HG03571 (cell line): ENCODE data around the gene LEF1.
"Not testable (repeated sequence)": the region's sequence is repeated elsewhere in the genome, so short reads cannot be mapped to it uniquely, and the experiment has no call there.

ENCODE experiments used
- ATAC-seq: cut with Tn5 transposase; IDR thresholded peaks from one replicate; pipeline ENCODE4 v1.9.1; 2021; ENCODE audit not compliant: unreplicated experiment

Gene LEF1

GRCh38 chr4:108070775-108071174 is 98.0 kb downstream of the LEF1 start:
- no peak for ATAC-seq

- ATAC-seq, result no peak
Measured at GRCh38 chr4:108068442-108068841, 100.3 kb downstream of the LEF1 start.

- ATAC-seq, result no peak
Measured at GRCh38 chr4:108060686-108061321, 107.9 kb downstream of the LEF1 start.

GRCh38 chr4:108060164-108060563 is 108.6 kb downstream of the LEF1 start:
- no peak for ATAC-seq

GRCh38 chr4:108058685-108059440 is 109.9 kb downstream of the LEF1 start:
- ATAC-seq, result no peak

GRCh38 chr4:108056418-108056817 is 112.3 kb downstream of the LEF1 start:
- ATAC-seq, result no peak

GRCh38 chr4:108055787-108056186 is 112.9 kb downstream of the LEF1 start:
- ATAC-seq, result no peak

GRCh38 chr4:108054025-108054638 is 114.6 kb downstream of the LEF1 start:
- no peak for ATAC-seq

- ATAC-seq, result peak; percentile 96
Measured at GRCh38 chr4:108053251-108053711, 115.5 kb downstream of the LEF1 start.

- ATAC-seq, result peak; percentile 6
Measured at GRCh38 chr4:108052558-108053120, 116.1 kb downstream of the LEF1 start.

GRCh38 chr4:108051343-108051742 is 117.4 kb downstream of the LEF1 start:
- ATAC-seq, result no peak

GRCh38 chr4:108050166-108051111 is 118.3 kb downstream of the LEF1 start:
- not testable (repeated sequence) for ATAC-seq

- ATAC-seq, result no peak
Measured at GRCh38 chr4:108049406-108049805, 119.3 kb downstream of the LEF1 start.

GRCh38 chr4:108048997-108049396 is 119.7 kb downstream of the LEF1 start:
- ATAC-seq, result no peak

GRCh38 chr4:108048157-108048556 is 120.6 kb downstream of the LEF1 start:
- no peak for ATAC-seq

GRCh38 chr4:108047199-108047598 is 121.5 kb downstream of the LEF1 start:
- ATAC-seq, result no peak

GRCh38 chr4:108045687-108046024 is 123.1 kb downstream of the LEF1 start:
- ATAC-seq, result no peak

GRCh38 chr4:108044951-108045686 is 123.6 kb downstream of the LEF1 start:
- ATAC-seq, result no peak

GRCh38 chr4:108043526-108043925 is 125.2 kb downstream of the LEF1 start:
- ATAC-seq, result no peak

- no peak for ATAC-seq
Measured at GRCh38 chr4:108042927-108043326, 125.8 kb downstream of the LEF1 start.
